ENCODE data around the gene SLC25A3.
A peak's percentile ranks its signal among the peaks of the same experiment; 100 is the strongest.

- TF ChIP-seq EZH2 (IDR thresholded peaks at IDR 0.05; ENCODE audit: borderline replicate concordance, low read length) (no peak), CTCF (IDR thresholded peaks at IDR 0.05; ENCODE audit: low read length) (peak; percentile 77)
Measured at GRCh38 chr12:98653866-98654493, 60.5 kb downstream of the SLC25A3 start.
